ENCODE measurements around the gene PREP.

Gene PREP

DNA sequence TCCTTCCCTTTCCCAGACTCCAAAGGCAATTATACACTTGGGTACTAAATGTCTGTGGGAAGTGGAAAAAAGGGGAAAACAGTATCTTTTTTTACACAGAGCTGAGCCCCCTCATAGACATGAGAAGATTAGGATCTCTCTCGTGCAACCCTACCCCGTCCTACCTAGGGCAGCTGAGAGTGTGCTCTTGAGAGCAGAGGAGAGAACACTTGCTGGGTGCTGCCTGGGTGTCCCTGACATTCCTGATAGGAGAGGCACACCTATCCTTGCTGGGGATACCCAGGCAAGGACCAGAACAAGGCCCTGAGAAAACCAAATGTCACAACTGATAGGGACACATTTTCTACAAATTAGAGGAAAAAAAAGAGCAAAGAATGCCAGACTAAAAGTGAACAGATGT, 81.2 kb downstream of the PREP start:
- Histone ChIP-seq H3K27me3 (ENCODE audit: insufficient read depth, low read length) (no peaks in the 10 kb centered on the region), H3K4me1 (ENCODE audit: insufficient read depth, low read length) (no peaks in the 10 kb centered on the region), H3K9me3 (ENCODE audit: insufficient read depth, low read depth, low read length) (no peaks in the 10 kb centered on the region), H3K27ac (ENCODE audit: low read depth, low read length) (no peak overlapping the region), H3K4me3 (ENCODE audit: low read length) (no peak overlapping the region), H3K36me3 (ENCODE audit: insufficient read depth, low read length) (peaks cover 50% of the 10 kb centered on the region), H3K9ac (ENCODE audit: low read depth, low read length) (no peak overlapping the region)
- 95% methylated on average over 2 of the region's 2 CpGs for WGBS

DNA sequence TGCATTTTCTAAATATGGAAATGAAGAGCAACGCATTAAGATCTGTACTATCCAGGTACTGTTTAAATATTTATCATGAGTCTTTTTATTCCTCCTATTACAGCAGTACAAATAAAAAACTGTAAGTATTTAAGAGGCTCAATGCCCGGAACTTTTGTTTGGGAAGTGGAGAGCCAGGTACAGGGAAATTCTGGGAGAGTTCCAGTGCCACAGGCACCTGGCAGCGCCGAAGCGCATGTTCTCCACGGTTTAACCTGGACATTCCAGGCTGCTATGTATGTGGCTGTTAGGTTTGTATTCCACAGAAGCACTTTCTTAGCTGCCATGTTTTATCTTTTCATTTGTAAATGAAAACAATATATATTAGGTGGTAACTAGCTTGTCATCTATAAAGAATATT, 81.7 kb downstream of the PREP start:
- no peak overlapping the region for H3K4me3 ChIP-seq (ENCODE audit: low read length)
- H3K4me1 ChIP-seq (ENCODE audit: insufficient read depth, low read length) = no peaks in the 10 kb centered on the region
- 97% methylated on average over 5 of the region's 6 CpGs for WGBS
- H3K27ac ChIP-seq (ENCODE audit: low read depth, low read length) = no peak overlapping the region
- H3K9ac ChIP-seq (ENCODE audit: low read depth, low read length) = no peak overlapping the region
- no peaks in the 10 kb centered on the region for H3K9me3 ChIP-seq (ENCODE audit: insufficient read depth, low read depth, low read length)
- H3K27me3 ChIP-seq (ENCODE audit: insufficient read depth, low read length) = no peaks in the 10 kb centered on the region
- peaks cover 51% of the 10 kb centered on the region for H3K36me3 ChIP-seq (ENCODE audit: insufficient read depth, low read length)

- no peak overlapping the region for H3K27ac ChIP-seq (ENCODE audit: low read depth, low read length)
- H3K36me3 ChIP-seq (ENCODE audit: insufficient read depth, low read length) = peaks cover 50% of the 10 kb centered on the region
- H3K4me3 ChIP-seq (ENCODE audit: low read length) = no peak overlapping the region
- no peaks in the 10 kb centered on the region for H3K27me3 ChIP-seq (ENCODE audit: insufficient read depth, low read length)
- 91% methylated on average over 1 of the region's 3 CpGs for WGBS
- H3K9me3 ChIP-seq (ENCODE audit: insufficient read depth, low read depth, low read length) = no peaks in the 10 kb centered on the region
- no peak overlapping the region for H3K9ac ChIP-seq (ENCODE audit: low read depth, low read length)
- H3K4me1 ChIP-seq (ENCODE audit: insufficient read depth, low read length) = no peaks in the 10 kb centered on the region
These were observed 82.1 kb downstream of the PREP start for GRCh38 chr6:105320765-105321164.

GRCh38 chr6:105320271-105320670, 82.6 kb downstream of the PREP start:
- Histone ChIP-seq H3K9ac (ENCODE audit: low read depth, low read length) (no peak overlapping the region), H3K9me3 (ENCODE audit: insufficient read depth, low read depth, low read length) (no peaks in the 10 kb centered on the region), H3K27me3 (ENCODE audit: insufficient read depth, low read length) (no peaks in the 10 kb centered on the region), H3K4me3 (ENCODE audit: low read length) (no peak overlapping the region), H3K36me3 (ENCODE audit: insufficient read depth, low read length) (peaks cover 45% of the 10 kb centered on the region), H3K4me1 (ENCODE audit: insufficient read depth, low read length) (no peaks in the 10 kb centered on the region), H3K27ac (ENCODE audit: low read depth, low read length) (no peak overlapping the region)
- WGBS = 80% methylated on average over 1 of the region's 1 CpG

DNA sequence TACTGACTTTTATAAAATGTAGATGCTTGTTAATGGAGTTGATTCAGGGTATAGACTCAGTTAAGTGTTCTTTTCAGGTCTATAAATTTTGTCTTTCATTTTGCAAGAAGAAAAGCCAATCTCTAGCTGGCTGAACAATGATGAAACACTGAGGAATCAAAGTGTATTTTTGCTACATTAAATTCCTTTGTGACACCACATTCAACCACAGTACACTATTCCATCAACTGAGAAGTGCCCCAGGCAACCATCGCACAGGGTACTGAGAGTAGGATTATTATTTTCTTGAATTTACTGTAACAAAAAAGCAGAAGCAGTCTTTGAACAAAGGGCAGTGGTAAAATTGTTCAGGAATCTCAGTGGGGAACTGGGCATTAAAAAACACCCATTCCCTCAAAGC, 83.6 kb downstream of the PREP start:
- no peaks in the 10 kb centered on the region for H3K27me3 ChIP-seq (ENCODE audit: insufficient read depth, low read length)
- H3K4me3 ChIP-seq (ENCODE audit: low read length) = no peak overlapping the region
- no peaks in the 10 kb centered on the region for H3K4me1 ChIP-seq (ENCODE audit: insufficient read depth, low read length)
- no peak overlapping the region for H3K27ac ChIP-seq (ENCODE audit: low read depth, low read length)
- no CpG with 5 or more reads among the region's 1 CpG for WGBS
- H3K9me3 ChIP-seq (ENCODE audit: insufficient read depth, low read depth, low read length) = no peaks in the 10 kb centered on the region
- no peak overlapping the region for H3K9ac ChIP-seq (ENCODE audit: low read depth, low read length)
- peaks cover 35% of the 10 kb centered on the region for H3K36me3 ChIP-seq (ENCODE audit: insufficient read depth, low read length)

DNA sequence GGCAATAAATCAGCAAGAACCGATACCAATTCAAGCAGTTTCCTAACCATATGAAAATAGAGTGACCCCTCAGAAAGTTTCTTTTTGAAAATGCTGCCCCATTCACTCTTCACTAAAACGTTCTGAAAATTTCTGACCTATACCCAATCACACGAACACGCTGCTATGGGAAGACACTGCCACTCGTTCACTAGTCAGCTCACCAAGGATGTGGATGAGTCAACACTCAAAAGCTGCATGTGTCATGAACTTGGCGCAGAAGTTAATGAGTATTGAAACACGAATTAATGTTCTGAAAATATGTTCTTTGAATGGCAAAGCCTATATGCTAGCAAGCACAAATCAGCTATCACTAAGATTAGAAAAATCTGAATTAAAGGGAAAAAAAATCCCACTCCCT, 84.2 kb downstream of the PREP start:
- WGBS = 90% methylated on average over 7 of the region's 7 CpGs
- Histone ChIP-seq H3K36me3 (ENCODE audit: insufficient read depth, low read length) (peaks cover 32% of the 10 kb centered on the region), H3K27ac (ENCODE audit: low read depth, low read length) (no peak overlapping the region)

DNA sequence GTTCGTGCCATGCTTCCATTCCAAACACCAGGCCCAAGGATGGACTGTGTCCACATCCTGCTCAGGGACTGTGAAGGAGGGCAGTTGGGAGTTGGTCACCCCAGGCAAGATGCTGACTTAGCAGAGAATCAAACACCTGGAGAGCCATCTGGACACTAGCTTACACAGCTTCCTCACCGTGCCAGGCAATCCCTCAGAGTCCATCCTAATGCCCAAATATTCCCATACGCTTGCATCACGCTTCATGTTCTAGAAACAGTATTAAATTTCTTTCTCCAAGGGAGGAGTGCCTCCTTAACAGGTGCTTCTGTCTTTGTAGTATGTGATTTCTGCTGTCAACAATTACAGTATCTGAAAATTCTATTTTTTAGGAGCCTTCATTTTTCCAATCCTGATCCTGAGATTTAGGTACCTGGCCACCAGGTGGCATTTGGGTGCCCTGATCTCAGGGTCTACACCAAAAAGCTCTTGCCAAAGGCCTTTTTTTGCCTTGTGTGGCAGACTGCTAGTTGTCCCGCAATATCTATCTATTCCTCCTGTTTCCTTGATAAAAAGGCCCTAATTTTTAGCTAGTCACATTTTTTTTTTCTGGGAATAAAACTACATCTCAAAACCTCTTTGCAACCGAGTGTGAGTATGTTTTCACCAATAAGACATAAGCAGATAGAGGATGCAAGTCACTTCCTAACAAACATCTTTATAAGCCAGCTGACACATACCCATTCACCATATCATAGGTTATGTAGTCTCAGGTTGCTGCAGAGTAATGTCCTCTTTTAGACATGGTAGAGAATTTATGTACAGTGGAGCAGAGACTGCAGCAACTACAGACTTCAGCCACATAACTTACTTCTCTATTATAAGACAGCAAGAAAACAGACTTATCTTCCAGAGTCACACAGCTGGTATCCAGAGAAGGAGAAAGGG, 85.0 kb downstream of the PREP start:
- Histone ChIP-seq H3K4me1 (ENCODE audit: insufficient read depth, low read length) (no peaks in the 10 kb centered on the region), H3K4me3 (ENCODE audit: low read length) (no peak overlapping the region), H3K36me3 (ENCODE audit: insufficient read depth, low read length) (peaks cover 24% of the 10 kb centered on the region), H3K9me3 (ENCODE audit: insufficient read depth, low read depth, low read length) (no peaks in the 10 kb centered on the region), H3K27ac (ENCODE audit: low read depth, low read length) (no peak overlapping the region), H3K27me3 (ENCODE audit: insufficient read depth, low read length) (no peaks in the 10 kb centered on the region), H3K9ac (ENCODE audit: low read depth, low read length) (no peak overlapping the region)
- 97% methylated on average over 6 of the region's 6 CpGs for WGBS

More for the DNA sequence above, 84.2 kb downstream of the PREP start:
- Histone ChIP-seq H3K9me3 (ENCODE audit: insufficient read depth, low read depth, low read length) (no peaks in the 10 kb centered on the region), H3K4me3 (ENCODE audit: low read length) (no peak overlapping the region), H3K9ac (ENCODE audit: low read depth, low read length) (no peak overlapping the region), H3K4me1 (ENCODE audit: insufficient read depth, low read length) (no peaks in the 10 kb centered on the region), H3K27me3 (ENCODE audit: insufficient read depth, low read length) (no peaks in the 10 kb centered on the region)

DNA sequence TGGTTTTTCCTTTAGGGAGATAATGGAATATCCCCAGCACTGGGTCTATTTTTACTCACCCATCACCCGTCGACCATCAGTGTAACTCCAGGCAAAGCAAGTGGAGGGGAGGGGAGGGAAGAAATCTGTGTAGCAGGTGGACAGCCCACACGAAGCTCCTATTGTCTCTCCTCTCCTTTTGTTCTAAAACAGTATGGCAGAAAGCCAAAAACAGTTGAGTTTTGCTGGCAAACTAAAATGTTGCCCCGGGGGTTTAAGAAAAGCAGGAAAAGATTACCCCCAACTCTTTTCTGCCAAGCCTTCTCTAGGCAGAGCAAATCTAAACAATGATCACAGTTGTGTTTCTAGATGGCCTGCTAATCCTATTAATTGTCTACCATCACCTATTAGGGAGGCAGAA, 89.7 kb downstream of the PREP start:
- Histone ChIP-seq H3K9ac (ENCODE audit: low read depth, low read length) (no peak overlapping the region), H3K9me3 (ENCODE audit: insufficient read depth, low read depth, low read length) (no peaks in the 10 kb centered on the region), H3K4me3 (ENCODE audit: low read length) (no peak overlapping the region), H3K4me1 (ENCODE audit: insufficient read depth, low read length) (no peaks in the 10 kb centered on the region), H3K36me3 (ENCODE audit: insufficient read depth, low read length) (peaks cover 14% of the 10 kb centered on the region), H3K27ac (ENCODE audit: low read depth, low read length) (no peak overlapping the region), H3K27me3 (ENCODE audit: insufficient read depth, low read length) (no peaks in the 10 kb centered on the region)
- WGBS = 97% methylated on average over 4 of the region's 4 CpGs

GRCh38 chr6:105310947-105311346, 91.9 kb downstream of the PREP start:
- 86% methylated on average over 3 of the region's 3 CpGs for WGBS
- no peaks in the 10 kb centered on the region for H3K9me3 ChIP-seq (ENCODE audit: insufficient read depth, low read depth, low read length)
- no peak overlapping the region for H3K4me3 ChIP-seq (ENCODE audit: low read length)
- H3K4me1 ChIP-seq (ENCODE audit: insufficient read depth, low read length) = no peaks in the 10 kb centered on the region
- peaks cover 14% of the 10 kb centered on the region for H3K36me3 ChIP-seq (ENCODE audit: insufficient read depth, low read length)
- no peaks in the 10 kb centered on the region for H3K27me3 ChIP-seq (ENCODE audit: insufficient read depth, low read length)
- H3K9ac ChIP-seq (ENCODE audit: low read depth, low read length) = no peak overlapping the region
- no peak overlapping the region for H3K27ac ChIP-seq (ENCODE audit: low read depth, low read length)

- peaks cover 14% of the 10 kb centered on the region for H3K36me3 ChIP-seq (ENCODE audit: insufficient read depth, low read length)
- WGBS = 68% methylated on average over 1 of the region's 1 CpG
These were observed 92.5 kb downstream of the PREP start for GRCh38 chr6:105310371-105310770.

DNA sequence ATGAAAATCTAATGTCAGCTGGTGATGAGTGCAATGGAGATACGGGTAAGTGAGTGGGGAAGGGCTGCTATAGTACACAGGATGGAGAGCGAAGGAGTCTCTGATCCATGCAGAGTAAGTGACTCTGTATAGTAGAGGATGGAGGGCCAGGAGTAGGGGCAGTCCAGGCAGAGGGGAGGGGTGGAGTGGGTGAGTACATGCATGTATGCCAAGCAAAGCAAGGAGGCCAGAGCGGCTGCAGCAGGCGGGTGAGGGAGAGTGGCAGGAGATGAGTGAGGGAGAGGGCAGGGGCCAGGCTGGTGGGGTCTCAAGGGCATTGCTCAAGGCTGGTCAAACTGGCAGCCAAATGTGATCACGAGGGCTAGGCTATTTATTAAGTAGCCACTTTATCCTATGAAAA, 94.0 kb downstream of the PREP start:
- Histone ChIP-seq H3K4me1 (ENCODE audit: insufficient read depth, low read length) (peaks cover 14% of the 10 kb centered on the region), H3K36me3 (ENCODE audit: insufficient read depth, low read length) (peaks cover 11% of the 10 kb centered on the region), H3K4me3 (ENCODE audit: low read length) (no peak overlapping the region), H3K9ac (ENCODE audit: low read depth, low read length) (no peak overlapping the region), H3K27ac (ENCODE audit: low read depth, low read length) (no peak overlapping the region), H3K9me3 (ENCODE audit: insufficient read depth, low read depth, low read length) (no peaks in the 10 kb centered on the region), H3K27me3 (ENCODE audit: insufficient read depth, low read length) (no peaks in the 10 kb centered on the region)
- 94% methylated on average over 5 of the region's 5 CpGs for WGBS

More at GRCh38 chr6:105310371-105310770, 92.5 kb downstream of the PREP start:
- no peak overlapping the region for H3K4me3 ChIP-seq (ENCODE audit: low read length)
- H3K27me3 ChIP-seq (ENCODE audit: insufficient read depth, low read length) = no peaks in the 10 kb centered on the region
- H3K9me3 ChIP-seq (ENCODE audit: insufficient read depth, low read depth, low read length) = no peaks in the 10 kb centered on the region
- H3K4me1 ChIP-seq (ENCODE audit: insufficient read depth, low read length) = no peaks in the 10 kb centered on the region; the same call in 1 of the 2 replicates
- no peak overlapping the region for H3K27ac ChIP-seq (ENCODE audit: low read depth, low read length)
- H3K9ac ChIP-seq (ENCODE audit: low read depth, low read length) = no peak overlapping the region

All from HUES64 (cell line).